Smooth muscle cell (in vitro differentiated cells): Measurements from ENCODE around the gene HOXA3. TPM values are rescaled to one million over a fixed set of nuclear protein-coding genes. Genes with fewer than 3 reads are reported as not detected.

ENCODE experiments used
- DNase-seq: peaks from one replicate; lab custom pipeline; 2025; ENCODE audit not compliant: unreplicated experiment; lab: John Stamatoyannopoulos, UW
- H2AFZ ChIP-seq: fragments of 200-600 bp; sonication (generic); 2 replicates; pipeline ENCODE4 v1.6.0; 2016; ENCODE audit warnings: antibody characterized with exemption, low read depth, mild to moderate bottlenecking
- H3F3A ChIP-seq: fragments of 200-600 bp; sonication (generic); 2 replicates; pipeline ENCODE4 v1.6.0; 2017; ENCODE audit warnings: antibody characterized with exemption, low read depth
- H3K27ac ChIP-seq: fragments of 200-600 bp; sonication (generic); 2 replicates; pipeline ENCODE4 v1.5.1; 2016; ENCODE audit warnings: low read depth, mild to moderate bottlenecking
- H3K27me3 ChIP-seq: fragments of 200-600 bp; sonication (generic); 2 replicates; pipeline ENCODE4 v1.6.1; 2016; ENCODE audit warnings: low read depth, mild to moderate bottlenecking
- H3K36me3 ChIP-seq: fragments of 200-600 bp; sonication (generic); 2 replicates; pipeline ENCODE4 v1.5.1; 2016; ENCODE audit warnings: low read depth
- H3K4me1 ChIP-seq: fragments of 200-600 bp; sonication (generic); 2 replicates; pipeline ENCODE4 v1.5.1; 2016; ENCODE audit warnings: low read depth
- H3K4me2 ChIP-seq: fragments of 200-600 bp; sonication (generic); 2 replicates; pipeline ENCODE4 v1.6.0; 2016; ENCODE audit warnings: mild to moderate bottlenecking
- H3K4me3 ChIP-seq: fragments of 200-600 bp; sonication (generic); 2 replicates; pipeline ENCODE4 v1.5.1; 2016; ENCODE audit warnings: mild to moderate bottlenecking
- H3K79me2 ChIP-seq: fragments of 200-600 bp; sonication (generic); 2 replicates; pipeline ENCODE4 v1.6.0; 2016; ENCODE audit warnings: low read depth, mild to moderate bottlenecking
- H3K9ac ChIP-seq: fragments of 200-600 bp; sonication (generic); 2 replicates; pipeline ENCODE4 v1.6.0; 2016; ENCODE audit warnings: low read depth
- H3K9me3 ChIP-seq: fragments of 200-600 bp; sonication (generic); replicated peaks from 2 replicates; pipeline ENCODE4 v1.5.1; 2016; ENCODE audit warnings: low read depth
- H4K20me1 ChIP-seq: fragments of 200-600 bp; sonication (generic); 2 replicates; pipeline ENCODE4 v1.6.0; 2016; ENCODE audit warnings: low read depth
- CTCF ChIP-seq: fragments of 200-600 bp; sonication (generic); IDR thresholded peaks from 2 replicates; pipeline ENCODE4 v1.5.1; 2017; ENCODE audit warnings: borderline replicate concordance, mild to moderate bottlenecking, antibody characterized with exemption; ENCODE audit not compliant: insufficient read depth, poor library complexity, severe bottlenecking
- WGBS: methylation state at CpG from one replicate; pipeline ENCODE4 v1.1.7; 2016; ENCODE audit warnings: low lambda C conversion rate; 5-methylcytosine and 5-hydroxymethylcytosine counted together
- polyA plus RNA-seq: library from polyadenylated mRNA; unstranded; fragments of >200 nt; fragmentation: Nextera tagmentation; extraction: Ambion mirVana; gene quantifications from 2 replicates; pipeline ENCODE4 v1.2.1, GENCODE V29; 2016
- total RNA-seq: library from RNA; depleted of rRNA; stranded (reverse); fragments of >200 nt; gene quantifications from 2 replicates; pipeline ENCODE4 v1.2.3, GENCODE V29; 2014

Gene HOXA3
- total and polyA plus RNA-seq, 2 experiments from 2014 or later: 0.13 to 0.31 TPM

DNA sequence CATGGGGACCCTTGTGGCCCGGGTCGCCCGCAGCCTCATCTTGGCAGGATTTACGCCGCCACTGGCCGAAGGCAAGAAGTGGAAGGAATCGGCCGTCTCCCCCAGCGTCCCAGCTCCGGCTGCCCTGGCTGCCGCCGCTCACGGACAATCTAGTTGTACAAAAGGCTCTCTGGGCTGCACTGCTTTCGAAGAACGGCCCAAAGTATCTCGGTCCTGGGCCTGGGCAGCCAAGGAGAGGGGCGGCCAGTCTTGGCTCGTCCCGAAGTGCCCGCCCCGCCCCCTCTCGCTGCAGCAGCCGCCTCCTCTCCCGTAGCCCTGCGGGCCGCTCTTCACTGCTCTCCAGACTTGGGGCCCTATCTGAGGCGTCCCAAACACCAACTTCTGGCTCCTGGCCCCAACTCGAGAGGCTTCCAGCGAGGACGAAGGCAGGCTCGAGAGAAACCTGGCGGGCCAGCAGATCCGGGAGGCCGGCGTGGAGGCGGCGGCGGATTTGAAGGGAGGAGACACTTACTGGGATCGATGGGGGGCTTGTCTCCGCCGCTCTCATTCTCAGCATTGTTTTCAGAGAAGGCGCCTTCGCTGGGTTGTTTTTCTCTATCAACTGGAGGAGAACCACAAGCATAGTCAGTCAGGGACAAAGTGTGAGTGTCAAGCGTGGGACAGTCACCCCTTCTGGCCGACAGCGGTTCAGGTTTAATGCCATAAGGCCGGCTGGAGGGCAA lies 12.1 kb upstream of the HOXA3 start:
- Histone ChIP-seq H3K9ac (peak overlapping the region; percentile 56), H3K27me3 (peaks cover 45% of the 10 kb centered on the region), H3K9me3 (no peaks in the 10 kb centered on the region), H2AFZ (no peak overlapping the region), H3K4me2 (peak overlapping the region; percentile 89), H3F3A (peaks cover 7% of the 10 kb centered on the region), H3K36me3 (no peaks in the 10 kb centered on the region), H3K4me3 (peak overlapping the region; percentile 67), H4K20me1 (peaks cover 6% of the 10 kb centered on the region), H3K27ac (peak overlapping the region; percentile 95), H3K4me1 (peaks cover 3% of the 10 kb centered on the region), H3K79me2 (peaks cover 78% of the 10 kb centered on the region)
- no peak for DNase-seq
- WGBS: 11% methylated on average over 46 of the region's 47 CpGs
- TF ChIP-seq CTCF: no peak

DNA sequence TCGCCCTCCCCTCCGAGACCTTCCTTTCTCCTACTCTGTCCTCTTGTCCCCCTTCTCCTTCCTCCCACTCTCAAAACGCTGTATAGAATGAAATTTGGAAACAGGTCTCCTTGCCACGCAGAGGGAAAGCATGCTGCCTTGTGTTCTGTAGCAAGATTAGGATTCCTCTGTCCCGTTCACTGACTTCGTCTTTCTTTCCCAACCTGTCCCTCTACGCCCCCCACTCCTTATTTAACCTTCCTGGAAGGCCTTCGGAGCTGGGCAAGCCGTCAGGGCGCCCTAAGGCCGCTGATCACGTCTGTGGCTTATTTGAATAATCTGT lies 11.6 kb upstream of the HOXA3 start:
- Histone ChIP-seq H3K9ac (peak overlapping the region; percentile 34), H3F3A (peaks cover 7% of the 10 kb centered on the region), H4K20me1 (peaks cover 6% of the 10 kb centered on the region), H3K4me2 (peak overlapping the region; percentile 89), H3K79me2 (peaks cover 72% of the 10 kb centered on the region), H3K9me3 (no peaks in the 10 kb centered on the region), H3K27ac (peak overlapping the region; percentile 95), H3K27me3 (peaks cover 50% of the 10 kb centered on the region), H3K4me3 (peak overlapping the region; percentile 67), H3K36me3 (no peaks in the 10 kb centered on the region), H2AFZ (no peak overlapping the region), H3K4me1 (peaks cover 3% of the 10 kb centered on the region)
- no peak for TF ChIP-seq CTCF
- DNase-seq: no peak
- 21% methylated on average over 12 of the region's 12 CpGs for WGBS

DNA sequence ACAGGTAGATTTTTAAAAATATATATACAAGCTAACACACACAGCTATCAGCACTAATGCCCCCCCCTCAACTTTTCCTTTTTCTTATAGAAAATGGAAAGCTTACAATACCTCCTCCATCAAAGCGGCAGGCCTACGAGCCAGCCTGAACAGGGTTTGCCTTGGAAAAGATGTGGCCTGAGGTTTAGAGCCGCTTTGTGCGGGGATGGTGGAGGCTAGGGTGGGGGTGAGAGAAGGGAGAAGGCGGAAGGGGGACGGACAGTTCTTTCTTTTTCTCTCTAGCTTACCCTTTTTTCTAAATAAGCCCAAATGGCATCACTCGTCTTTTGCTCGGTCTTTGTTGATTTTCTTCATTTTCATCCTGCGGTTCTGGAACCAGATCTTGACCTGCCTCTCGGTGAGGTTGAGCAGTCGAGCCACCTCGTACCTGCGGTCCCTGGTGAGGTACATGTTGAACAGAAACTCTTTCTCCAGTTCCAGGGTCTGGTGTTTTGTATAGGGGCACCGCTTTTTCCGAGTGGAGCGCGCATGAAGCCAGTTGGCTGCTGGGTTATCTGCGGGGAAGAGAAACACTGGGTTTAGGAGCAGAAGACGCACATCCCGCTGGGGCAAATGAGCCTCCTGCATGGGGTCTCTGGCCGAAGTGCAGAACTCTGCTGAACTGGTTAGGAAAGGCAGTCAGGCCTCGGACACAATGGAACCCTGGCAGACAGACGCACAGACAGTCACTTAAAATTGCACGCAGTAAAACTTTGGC lies 11.1 kb upstream of the HOXA3 start:
- peak overlapping the region; percentile 34 for H3K9ac ChIP-seq
- peak overlapping the region; percentile 89 for H3K4me2 ChIP-seq
- H2AFZ ChIP-seq: no peak overlapping the region
- H3K36me3 ChIP-seq: no peaks in the 10 kb centered on the region
- H3K4me1 ChIP-seq: peaks cover 3% of the 10 kb centered on the region
- peaks cover 67% of the 10 kb centered on the region for H3K79me2 ChIP-seq
- peak overlapping the region; percentile 67 for H3K4me3 ChIP-seq
- H4K20me1 ChIP-seq: peaks cover 6% of the 10 kb centered on the region
- no peaks in the 10 kb centered on the region for H3K9me3 ChIP-seq
- H3K27ac ChIP-seq: no peak overlapping the region
- no peak for TF ChIP-seq CTCF
- 54% methylated on average over 24 of the region's 24 CpGs for WGBS
- peaks cover 3% of the 10 kb centered on the region for H3F3A ChIP-seq
- peaks cover 56% of the 10 kb centered on the region for H3K27me3 ChIP-seq
- DNase-seq: no peak
